Neural cell (in vitro differentiated cells): ENCODE data around the gene LTB4R2.

Experiments used
- EZH2 ChIP-seq: fragments of 200-600, 300-800 bp; shearing (Covaris generic), sonication (generic); IDR thresholded peaks from 2 replicates; pipeline ENCODE4 v1.6.1; 2014; ENCODE audit warnings: antibody characterized with exemption, low read length, borderline replicate concordance, mild to moderate bottlenecking; ENCODE audit not compliant: insufficient read depth, poor library complexity, severe bottlenecking
- POLR2AphosphoS5 ChIP-seq: IDR thresholded peaks from 2 replicates; pipeline ENCODE4 v1.6.1; 2012
- SMC3 ChIP-seq: fragments of 450-650 bp; conservative IDR thresholded peaks from 2 replicates; pipeline ENCODE4 v1.6.1; 2014; ENCODE audit warnings: antibody characterized with exemption, mild to moderate bottlenecking, moderate library complexity; ENCODE audit not compliant: poor library complexity

DNA sequence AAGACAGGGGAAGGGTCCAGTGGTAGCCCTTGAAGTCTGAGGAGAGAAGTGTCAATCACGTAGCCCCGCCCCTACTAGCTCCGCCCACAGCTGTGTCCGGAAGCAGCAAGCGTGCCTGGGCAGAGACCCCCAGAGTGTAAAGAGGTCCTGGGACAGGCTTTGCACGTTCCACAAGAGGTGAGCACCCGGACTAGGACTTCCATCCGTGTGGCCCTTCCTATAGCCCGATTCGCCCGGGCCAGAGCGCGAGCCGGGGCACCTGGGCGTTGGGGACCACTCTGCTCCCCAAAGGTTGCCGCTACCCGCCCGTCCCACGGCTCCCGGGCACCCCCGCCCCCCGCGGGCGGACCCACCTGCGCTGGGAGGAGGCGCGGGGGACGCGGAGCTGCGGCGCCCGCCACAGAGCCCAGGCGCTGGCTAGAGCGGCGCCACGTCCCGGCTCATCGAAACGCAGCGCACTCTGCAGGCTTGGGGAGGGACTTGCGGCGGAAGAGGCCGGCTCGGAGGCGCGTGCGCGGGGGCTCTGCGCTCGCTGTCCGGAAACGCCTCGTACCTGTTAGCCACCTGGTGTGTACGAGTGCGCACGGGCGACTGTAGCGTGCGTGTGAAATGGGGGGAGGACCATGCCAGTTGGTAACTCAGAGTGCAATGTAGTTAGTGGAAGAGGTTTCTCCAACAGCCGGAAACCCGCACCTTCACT, 38.7 kb upstream of the LTB4R2 start, which contains the start of gene RABGGTA:
- peak; percentile 46 for TF ChIP-seq POLR2AphosphoS5
- TF ChIP-seq EZH2 = no peak
- TF ChIP-seq SMC3 = no peak
